Measurements from ENCODE around the gene CDYL.
A peak's percentile ranks its signal among the peaks of the same experiment; 100 is the strongest.

Gene CDYL

GRCh38 chr6:4941782-4942672 lies 165.8 kb downstream of the CDYL start:
- Histone ChIP-seq H3K9me3 (replicated peaks in 1 of 2; ENCODE audit: control insufficient read depth in 2 of 2, insufficient read depth in 1 of 2, low read depth in 1 of 2, low read length in 2 of 2) (no peaks in the 10 kb centered on the region), H2AK5ac (ENCODE audit: low read depth, low read length) (no peak overlapping the region), H3K79me1 (ENCODE audit: low read depth, low read length) (no peaks in the 10 kb centered on the region), H3K36me3 (replicated peaks in 1 of 2; ENCODE audit: control insufficient read depth in 2 of 2, insufficient read depth in 2 of 2, low read length in 2 of 2) (peaks cover 7 to 46% of the 10 kb centered on the region in 2 donors), H3K4me2 (ENCODE audit: insufficient read depth, low read length, poor library complexity, severe bottlenecking) (no peak overlapping the region), H3K27ac (replicated peaks; ENCODE audit: low read length) (no peak overlapping the region), H3K27me3 (ENCODE audit: control insufficient read depth in 3 of 3, insufficient read depth in 3 of 3, low read depth in 1 of 3, low read length in 3 of 3) (no peaks in the 10 kb centered on the region), H4K8ac (ENCODE audit: low read depth, low read length) (no peak overlapping the region), H3K4ac (ENCODE audit: low read length) (no peak overlapping the region), H3K9ac (ENCODE audit: low read depth, low read length, poor library complexity) (no peak overlapping the region), H2BK12ac (ENCODE audit: low read length) (no peak overlapping the region), H2AFZ (ENCODE audit: low read length) (no peak overlapping the region), H2BK120ac (ENCODE audit: low read depth, low read length) (no peak overlapping the region), H2BK15ac (ENCODE audit: low read length) (no peak overlapping the region), H3K23ac (ENCODE audit: low read depth, low read length, poor library complexity) (no peak overlapping the region), H4K91ac (ENCODE audit: low read depth, low read length, poor library complexity) (no peak overlapping the region), H2BK5ac (ENCODE audit: low read length) (no peak overlapping the region), H3K18ac (ENCODE audit: low read length) (no peak overlapping the region), H3K4me1 (ENCODE audit: control insufficient read depth in 2 of 2, insufficient read depth in 1 of 2, low read depth in 1 of 2, low read length in 2 of 2) (peaks cover 6% of the 10 kb centered on the region in 2 donors), H3K14ac (ENCODE audit: low read length) (no peak overlapping the region), H3K4me3 (ENCODE audit: low read length in 2 of 2) (no peak overlapping the region)
- no CpG with 5 or more reads among the region's 6 CpGs for WGBS, 2 donors (ENCODE audit: extremely low coverage in 2 of 2, insufficient read length in 2 of 2, insufficient replicate concordance in 1 of 2)
- DNase-seq (ENCODE audit: low spot score), result no peak

GRCh38 chr6:4942673-4943009 lies 166.4 kb downstream of the CDYL start:
- H3K79me1 ChIP-seq (ENCODE audit: low read depth, low read length), result no peaks in the 10 kb centered on the region
- H3K4me3 ChIP-seq (ENCODE audit: low read length in 2 of 2), result no peak overlapping the region
- H2AK5ac ChIP-seq (ENCODE audit: low read depth, low read length), result no peak overlapping the region
- WGBS, 2 donors (ENCODE audit: extremely low coverage in 2 of 2, insufficient read length in 2 of 2, insufficient replicate concordance in 1 of 2), result no CpG with 5 or more reads among the region's 4 CpGs
- no peaks in the 10 kb centered on the region for H3K27me3 ChIP-seq (ENCODE audit: control insufficient read depth in 3 of 3, insufficient read depth in 3 of 3, low read depth in 1 of 3, low read length in 3 of 3)
- H3K27ac ChIP-seq (replicated peaks; ENCODE audit: low read length), result no peak overlapping the region
- no peak overlapping the region for H3K4me2 ChIP-seq (ENCODE audit: insufficient read depth, low read length, poor library complexity, severe bottlenecking)
- H3K4me1 ChIP-seq (ENCODE audit: control insufficient read depth in 2 of 2, insufficient read depth in 1 of 2, low read depth in 1 of 2, low read length in 2 of 2), result peaks cover 6% of the 10 kb centered on the region in 2 donors
- no peaks in the 10 kb centered on the region for H3K9me3 ChIP-seq (replicated peaks in 1 of 2; ENCODE audit: control insufficient read depth in 2 of 2, insufficient read depth in 1 of 2, low read depth in 1 of 2, low read length in 2 of 2)
- DNase-seq (ENCODE audit: low spot score), result no peak
- no peak overlapping the region for H3K4ac ChIP-seq (ENCODE audit: low read length)
- no peak overlapping the region for H4K91ac ChIP-seq (ENCODE audit: low read depth, low read length, poor library complexity)
- H3K9ac ChIP-seq (ENCODE audit: low read depth, low read length, poor library complexity), result peak overlapping the region; percentile 18
- H2AFZ ChIP-seq (ENCODE audit: low read length), result no peak overlapping the region
- H2BK12ac ChIP-seq (ENCODE audit: low read length), result no peak overlapping the region
- no peak overlapping the region for H4K8ac ChIP-seq (ENCODE audit: low read depth, low read length)
- peak overlapping the region; percentile 15 for H3K18ac ChIP-seq (ENCODE audit: low read length)
- no peak overlapping the region for H2BK5ac ChIP-seq (ENCODE audit: low read length)
- no peak overlapping the region for H3K14ac ChIP-seq (ENCODE audit: low read length)
- H3K23ac ChIP-seq (ENCODE audit: low read depth, low read length, poor library complexity), result no peak overlapping the region
- H3K36me3 ChIP-seq (replicated peaks in 1 of 2; ENCODE audit: control insufficient read depth in 2 of 2, insufficient read depth in 2 of 2, low read length in 2 of 2), result peaks cover 7 to 43% of the 10 kb centered on the region in 2 donors
- H2BK15ac ChIP-seq (ENCODE audit: low read length), result no peak overlapping the region
- H2BK120ac ChIP-seq (ENCODE audit: low read depth, low read length), result no peak overlapping the region

GRCh38 chr6:4943716-4944115 lies 167.5 kb downstream of the CDYL start:
- H4K8ac ChIP-seq (ENCODE audit: low read depth, low read length), result no peak overlapping the region
- H2BK5ac ChIP-seq (ENCODE audit: low read length), result no peak overlapping the region
- H3K9me3 ChIP-seq (replicated peaks in 1 of 2; ENCODE audit: control insufficient read depth in 2 of 2, insufficient read depth in 1 of 2, low read depth in 1 of 2, low read length in 2 of 2), result no peaks in the 10 kb centered on the region
- no peak overlapping the region for H3K4me2 ChIP-seq (ENCODE audit: insufficient read depth, low read length, poor library complexity, severe bottlenecking)
- no peak overlapping the region for H2BK15ac ChIP-seq (ENCODE audit: low read length)
- H3K14ac ChIP-seq (ENCODE audit: low read length), result no peak overlapping the region
- H3K36me3 ChIP-seq (replicated peaks in 1 of 2; ENCODE audit: control insufficient read depth in 2 of 2, insufficient read depth in 2 of 2, low read length in 2 of 2), result peaks cover 7 to 34% of the 10 kb centered on the region in 2 donors
- H3K23ac ChIP-seq (ENCODE audit: low read depth, low read length, poor library complexity), result no peak overlapping the region
- H3K4ac ChIP-seq (ENCODE audit: low read length), result no peak overlapping the region
- no CpG with 5 or more reads among the region's 2 CpGs for WGBS, 2 donors (ENCODE audit: extremely low coverage in 2 of 2, insufficient read length in 2 of 2, insufficient replicate concordance in 1 of 2)
- DNase-seq (ENCODE audit: low spot score), result no peak
- no peak overlapping the region for H3K27ac ChIP-seq (replicated peaks; ENCODE audit: low read length)
- H3K27me3 ChIP-seq (ENCODE audit: control insufficient read depth in 3 of 3, insufficient read depth in 3 of 3, low read depth in 1 of 3, low read length in 3 of 3), result no peaks in the 10 kb centered on the region
- H3K9ac ChIP-seq (ENCODE audit: low read depth, low read length, poor library complexity), result no peak overlapping the region
- H2BK120ac ChIP-seq (ENCODE audit: low read depth, low read length), result no peak overlapping the region
- H3K4me3 ChIP-seq (ENCODE audit: low read length in 2 of 2), result no peak overlapping the region
- no peak overlapping the region for H2AK5ac ChIP-seq (ENCODE audit: low read depth, low read length)
- no peak overlapping the region for H2BK12ac ChIP-seq (ENCODE audit: low read length)
- H3K79me1 ChIP-seq (ENCODE audit: low read depth, low read length), result no peaks in the 10 kb centered on the region
- no peak overlapping the region for H3K18ac ChIP-seq (ENCODE audit: low read length)
- no peak overlapping the region for H2AFZ ChIP-seq (ENCODE audit: low read length)
- H4K91ac ChIP-seq (ENCODE audit: low read depth, low read length, poor library complexity), result no peak overlapping the region
- peaks cover 6 to 10% of the 10 kb centered on the region in 2 donors for H3K4me1 ChIP-seq (ENCODE audit: control insufficient read depth in 2 of 2, insufficient read depth in 1 of 2, low read depth in 1 of 2, low read length in 2 of 2)

- no peak overlapping the region for H2BK12ac ChIP-seq (ENCODE audit: low read length)
- WGBS, 2 donors (ENCODE audit: extremely low coverage in 2 of 2, insufficient read length in 2 of 2, insufficient replicate concordance in 1 of 2), result no CpG with 5 or more reads among the region's 8 CpGs
- H3K79me1 ChIP-seq (ENCODE audit: low read depth, low read length), result no peaks in the 10 kb centered on the region
- H2BK120ac ChIP-seq (ENCODE audit: low read depth, low read length), result no peak overlapping the region
- H3K18ac ChIP-seq (ENCODE audit: low read length), result no peak overlapping the region
- no peak overlapping the region for H4K91ac ChIP-seq (ENCODE audit: low read depth, low read length, poor library complexity)
- H2BK15ac ChIP-seq (ENCODE audit: low read length), result no peak overlapping the region
- no peak overlapping the region for H3K4ac ChIP-seq (ENCODE audit: low read length)
- peaks cover 6 to 14% of the 10 kb centered on the region in 2 donors for H3K4me1 ChIP-seq (ENCODE audit: control insufficient read depth in 2 of 2, insufficient read depth in 1 of 2, low read depth in 1 of 2, low read length in 2 of 2)
- H2AFZ ChIP-seq (ENCODE audit: low read length), result no peak overlapping the region
- H3K14ac ChIP-seq (ENCODE audit: low read length), result no peak overlapping the region
- no peak for DNase-seq (ENCODE audit: low spot score)
- no peak overlapping the region for H3K23ac ChIP-seq (ENCODE audit: low read depth, low read length, poor library complexity)
- no peak overlapping the region for H2AK5ac ChIP-seq (ENCODE audit: low read depth, low read length)
- no peak overlapping the region for H3K27ac ChIP-seq (replicated peaks; ENCODE audit: low read length)
- H3K9me3 ChIP-seq (replicated peaks in 1 of 2; ENCODE audit: control insufficient read depth in 2 of 2, insufficient read depth in 1 of 2, low read depth in 1 of 2, low read length in 2 of 2), result no peaks in the 10 kb centered on the region
- no peaks in the 10 kb centered on the region for H3K27me3 ChIP-seq (ENCODE audit: control insufficient read depth in 3 of 3, insufficient read depth in 3 of 3, low read depth in 1 of 3, low read length in 3 of 3)
- no peak overlapping the region for H3K4me3 ChIP-seq (ENCODE audit: low read length in 2 of 2)
- no peak overlapping the region for H4K8ac ChIP-seq (ENCODE audit: low read depth, low read length)
- no peak overlapping the region for H2BK5ac ChIP-seq (ENCODE audit: low read length)
- H3K36me3 ChIP-seq (replicated peaks in 1 of 2; ENCODE audit: control insufficient read depth in 2 of 2, insufficient read depth in 2 of 2, low read length in 2 of 2), result peaks cover 10 to 38% of the 10 kb centered on the region in 2 donors
- H3K9ac ChIP-seq (ENCODE audit: low read depth, low read length, poor library complexity), result no peak overlapping the region
- no peak overlapping the region for H3K4me2 ChIP-seq (ENCODE audit: insufficient read depth, low read length, poor library complexity, severe bottlenecking)
These were observed 168.1 kb downstream of the CDYL start for GRCh38 chr6:4944325-4944724.

Data from neuronal stem cell (in vitro differentiated cells).